ENCODE measurements around the gene JARID2. TPM values are rescaled to one million over a fixed set of nuclear protein-coding genes. Genes with fewer than 3 reads are reported as not detected.

JARID2 gene
- total and polyA plus RNA-seq, 11 donors = 3.5 to 12.2 (median 7.5) TPM

DNA sequence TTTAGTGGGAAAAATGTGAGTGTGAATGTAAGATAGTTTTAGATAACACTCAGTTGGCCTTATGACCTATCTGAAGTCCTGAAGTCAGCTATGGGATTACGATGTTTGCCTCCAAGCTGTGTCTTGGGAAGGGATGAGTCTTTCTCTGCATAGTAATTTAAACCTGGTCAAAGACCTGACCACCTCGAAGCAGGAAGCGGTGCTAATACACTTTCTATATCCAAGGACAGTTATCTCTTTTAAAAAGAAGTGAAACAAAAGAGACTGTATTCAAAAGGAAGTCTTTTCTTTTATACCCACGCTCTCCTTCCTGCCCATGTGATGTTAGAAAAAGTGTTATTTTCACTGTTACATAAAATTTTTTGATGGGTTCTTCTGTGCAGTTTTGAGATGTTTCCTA is 94.9 kb downstream of the JARID2 start:
- no peak for DNase-seq
- Histone ChIP-seq H3K4me1 (peaks cover 0 to 85% (median 26%) of the 10 kb centered on the region in 12 donors), H3K27me3 (no peaks in the 10 kb centered on the region), H3K36me3 (no peaks in the 10 kb centered on the region), H3K27ac (peak overlapping the region in 1 of 12 donors; percentile 54), H3K9me3 (no peaks in the 10 kb centered on the region), H3K4me3 (peak overlapping the region in 1 of 12 donors; percentile 9)
- TF ChIP-seq, protein P1, sequence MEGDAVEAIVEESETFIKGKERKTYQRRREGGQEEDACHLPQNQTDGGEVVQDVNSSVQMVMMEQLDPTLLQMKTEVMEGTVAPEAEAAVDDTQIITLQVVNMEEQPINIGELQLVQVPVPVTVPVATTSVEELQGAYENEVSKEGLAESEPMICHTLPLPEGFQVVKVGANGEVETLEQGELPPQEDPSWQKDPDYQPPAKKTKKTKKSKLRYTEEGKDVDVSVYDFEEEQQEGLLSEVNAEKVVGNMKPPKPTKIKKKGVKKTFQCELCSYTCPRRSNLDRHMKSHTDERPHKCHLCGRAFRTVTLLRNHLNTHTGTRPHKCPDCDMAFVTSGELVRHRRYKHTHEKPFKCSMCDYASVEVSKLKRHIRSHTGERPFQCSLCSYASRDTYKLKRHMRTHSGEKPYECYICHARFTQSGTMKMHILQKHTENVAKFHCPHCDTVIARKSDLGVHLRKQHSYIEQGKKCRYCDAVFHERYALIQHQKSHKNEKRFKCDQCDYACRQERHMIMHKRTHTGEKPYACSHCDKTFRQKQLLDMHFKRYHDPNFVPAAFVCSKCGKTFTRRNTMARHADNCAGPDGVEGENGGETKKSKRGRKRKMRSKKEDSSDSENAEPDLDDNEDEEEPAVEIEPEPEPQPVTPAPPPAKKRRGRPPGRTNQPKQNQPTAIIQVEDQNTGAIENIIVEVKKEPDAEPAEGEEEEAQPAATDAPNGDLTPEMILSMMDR (IDR thresholded peaks at IDR 0.05) = no peak
- TF ChIP-seq POLR2A (IDR thresholded peaks at IDR 0.05) = no peak
- no peak for ATAC-seq
- WGBS, 4 donors = 56 to 63% (median 57%) methylated on average over 4 of the region's 4 CpGs
- intact Hi-C loops (cut with DNase I) = no loop called here

DNA sequence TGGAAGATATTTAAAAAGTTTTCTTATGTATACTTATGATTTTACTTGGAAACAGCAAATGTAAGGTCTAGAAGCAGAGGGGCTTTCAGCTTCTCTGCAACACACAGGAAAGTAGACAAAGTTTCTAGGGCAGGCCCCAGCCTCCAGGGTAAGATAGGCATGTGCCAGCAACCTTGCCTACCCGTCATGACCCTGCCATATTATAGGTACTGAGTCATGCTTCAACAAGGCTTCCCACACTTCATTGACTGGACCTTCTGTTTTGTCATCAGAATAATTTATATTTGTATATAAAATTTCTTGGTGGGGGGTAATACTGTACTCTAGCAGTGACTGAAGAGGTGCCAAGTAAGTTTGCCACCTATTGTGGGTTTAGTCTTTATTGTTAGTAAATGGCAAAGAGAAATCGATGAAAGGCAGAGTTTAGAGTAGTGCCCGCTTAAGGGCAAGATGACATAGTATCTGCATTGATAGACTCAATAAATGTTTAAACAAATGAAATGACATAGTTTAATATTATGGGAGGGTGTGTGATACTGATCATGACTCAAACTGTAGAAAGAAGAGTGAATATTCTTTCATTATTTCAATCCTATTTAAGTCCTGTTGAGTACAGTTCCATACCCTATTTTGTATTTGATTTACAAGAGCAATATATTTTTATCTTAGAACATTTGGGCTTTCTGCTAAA is 95.6 kb downstream of the JARID2 start:
- Histone ChIP-seq H3K4me1 (peaks cover 0 to 80% (median 26%) of the 10 kb centered on the region in 12 donors), H3K27ac (peak overlapping the region in 1 of 12 donors; percentile 54), H3K36me3 (no peaks in the 10 kb centered on the region), H3K4me3 (no peak overlapping the region), H3K27me3 (no peaks in the 10 kb centered on the region), H3K9me3 (no peaks in the 10 kb centered on the region)
- intact Hi-C loops (cut with DNase I) = no loop called here
- DNase-seq = no peak
- WGBS, 4 donors = 81 to 86% (median 83%) methylated on average over 3 of the region's 3 CpGs
- no peak for TF ChIP-seq POLR2A (IDR thresholded peaks at IDR 0.05)
- TF ChIP-seq, protein P1 (IDR thresholded peaks at IDR 0.05) = no peak
- peak in 1 of 4 donors; percentile 32 for ATAC-seq

DNA sequence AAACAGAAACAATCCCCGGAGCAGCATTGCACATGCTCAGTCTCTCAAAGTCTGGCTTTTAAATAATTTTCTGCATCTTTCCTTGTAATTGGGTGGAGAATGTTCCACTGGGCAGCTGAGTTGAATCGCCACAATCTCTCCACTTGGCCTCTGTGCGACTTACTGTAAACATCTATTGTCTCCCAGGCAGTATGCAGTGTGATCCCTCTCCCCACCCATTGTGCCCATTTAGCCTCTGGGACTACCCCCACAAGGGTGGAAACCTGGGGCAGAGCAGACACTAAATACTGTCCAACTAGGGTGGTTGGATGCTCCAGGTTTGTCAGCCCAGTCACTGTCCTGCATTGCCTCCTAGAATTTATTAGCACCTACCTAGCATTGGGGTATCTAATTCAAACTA is 96.2 kb downstream of the JARID2 start:
- peaks cover 0 to 78% (median 24%) of the 10 kb centered on the region in 12 donors for H3K4me1 ChIP-seq
- no peak for ATAC-seq
- no peaks in the 10 kb centered on the region for H3K9me3 ChIP-seq
- H3K27ac ChIP-seq = no peak overlapping the region
- H3K36me3 ChIP-seq = no peaks in the 10 kb centered on the region
- intact Hi-C loops (cut with DNase I) = no loop called here
- no peak overlapping the region for H3K4me3 ChIP-seq
- WGBS, 4 donors = 85 to 94% (median 93%) methylated on average over 3 of the region's 3 CpGs
- no peaks in the 10 kb centered on the region for H3K27me3 ChIP-seq
- no peak for TF ChIP-seq POLR2A (IDR thresholded peaks at IDR 0.05)
- TF ChIP-seq, protein P1 (IDR thresholded peaks at IDR 0.05) = no peak
- DNase-seq = no peak

DNA sequence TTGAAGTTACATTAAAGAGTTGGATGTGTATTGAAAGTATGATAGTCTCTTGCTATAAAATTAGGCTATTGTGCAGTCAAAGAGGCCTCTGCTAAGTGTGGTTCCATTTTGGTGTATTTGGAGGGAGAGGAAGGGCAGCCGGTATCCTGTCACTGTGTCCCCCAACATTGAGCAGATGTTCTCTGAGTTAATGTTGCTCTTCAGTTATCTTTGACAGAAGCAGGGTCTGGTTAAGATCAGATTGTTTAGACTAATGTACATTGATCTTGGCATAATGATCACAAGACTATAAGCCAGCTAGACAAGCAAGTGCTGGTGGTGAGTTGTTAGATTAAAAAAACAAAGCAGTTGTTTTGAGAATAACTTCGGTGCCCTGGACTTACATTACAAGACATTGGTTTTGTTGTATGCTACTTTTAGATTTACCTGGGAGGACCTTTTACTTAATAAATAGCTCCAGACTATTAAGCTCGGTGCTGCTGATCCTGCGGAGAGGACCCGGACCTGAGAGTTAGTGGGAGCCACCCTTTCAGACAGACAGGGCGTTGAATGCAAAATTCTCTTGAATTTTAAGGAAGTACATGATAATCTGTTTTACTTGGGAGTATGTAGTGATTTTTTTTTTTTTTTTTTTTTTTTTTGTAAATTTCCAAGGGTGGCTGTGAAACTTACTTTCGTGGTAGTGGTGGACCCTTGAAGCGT is 97.8 kb downstream of the JARID2 start:
- peak overlapping the region in 1 of 12 donors; percentile 15 for H3K27ac ChIP-seq
- ATAC-seq (peak in 2 of 4 donors; percentile 50 to 55), DNase-seq (no peak)
- H3K27me3 ChIP-seq = no peaks in the 10 kb centered on the region
- TF ChIP-seq POLR2A (IDR thresholded peaks at IDR 0.05) = no peak
- TF ChIP-seq, protein P1 (IDR thresholded peaks at IDR 0.05) = no peak
- H3K9me3 ChIP-seq = no peaks in the 10 kb centered on the region
- H3K36me3 ChIP-seq = no peaks in the 10 kb centered on the region
- H3K4me3 ChIP-seq = no peak overlapping the region
- H3K4me1 ChIP-seq = peaks cover 0 to 65% (median 20%) of the 10 kb centered on the region in 12 donors
- intact Hi-C loops (cut with DNase I) = no loop called here
- 53 to 75% (median 69%) methylated on average over 8 of the region's 8 CpGs for WGBS, 4 donors

All from heart left ventricle (tissue), 16 donors.